Lung (tissue), 12 donors: ENCODE results near the gene PEX11A. TPM values are rescaled to one million over a fixed set of nuclear protein-coding genes. Genes with fewer than 3 reads are reported as not detected.

Experiments
- ATAC-seq: fragments of 200-7000 bp; cut with Tn5 transposase; one replicate; pipeline ENCODE4 v1.9.1; 2020; ENCODE audit warnings: moderate number of reproducible peaks; ENCODE audit not compliant: insufficient read depth, low FRiP score
- DNase-seq, 3 donors: peaks; one replicate each; pipeline ENCODE4 v3.0.0-alpha.2; 2013 to 2017
- H3K27ac ChIP-seq, 2 donors: one replicate each; pipeline ENCODE4 v1.5.1; 2013; ENCODE audit warnings: mild to moderate bottlenecking in 2 of 2, moderate library complexity in 2 of 2, control low read depth in 1 of 2, inconsistent platforms in 1 of 2, low read depth in 1 of 2, low read length in 1 of 2
- H3K27me3 ChIP-seq, 3 donors: one replicate each; pipeline ENCODE4 v1.5.1; 2013; ENCODE audit warnings: low read length in 2 of 3; ENCODE audit not compliant: control insufficient read depth in 3 of 3, insufficient read depth in 3 of 3
- H3K36me3 ChIP-seq, 4 donors: one replicate each; pipeline ENCODE4 v1.5.1; 2013; ENCODE audit warnings: low read length in 4 of 4, mild to moderate bottlenecking in 1 of 4, moderate library complexity in 1 of 4; ENCODE audit not compliant: control insufficient read depth in 4 of 4, insufficient read depth in 4 of 4
- H3K4me1 ChIP-seq, 5 donors: one replicate each; pipeline ENCODE4 v1.5.1; 2013; ENCODE audit warnings: low read length in 5 of 5, mild to moderate bottlenecking in 2 of 5, moderate library complexity in 1 of 5; ENCODE audit not compliant: control insufficient read depth in 5 of 5, insufficient read depth in 5 of 5
- H3K4me3 ChIP-seq: one replicate; pipeline ENCODE4 v1.5.1; 2013; ENCODE audit warnings: mild to moderate bottlenecking, control low read depth, moderate library complexity
- H3K9ac ChIP-seq, 2 donors: one replicate each; pipeline ENCODE4 v1.5.1; 2013; ENCODE audit warnings: low read length in 2 of 2, control low read depth in 1 of 2; ENCODE audit not compliant: insufficient read depth in 1 of 2
- H3K9me3 ChIP-seq, 4 donors: one replicate each; pipeline ENCODE4 v1.5.1; 2013; ENCODE audit warnings: low read length in 3 of 4, mild to moderate bottlenecking in 1 of 4, moderate library complexity in 1 of 4; ENCODE audit not compliant: control insufficient read depth in 4 of 4, insufficient read depth in 3 of 4
- WGBS, 2 donors: extraction: QIAGEN DNeasy Blood & Tissue Kit; methylation state at CpG; one replicate each; pipeline ENCODE4 v1.1.7; 2013; 5-methylcytosine and 5-hydroxymethylcytosine counted together
- polyA plus RNA-seq, 2 donors: library from polyadenylated mRNA; stranded (reverse); fragments of 200-250 nt; gene quantifications; one replicate each; pipeline ENCODE4 v1.2.1, GENCODE V29; 2013
- total RNA-seq, 2 donors: library from RNA; depleted of rRNA in 1 of 2; stranded (reverse); fragments of >200 nt in 1 of 2; gene quantifications; one replicate each; pipeline ENCODE4 v1.2.1, GENCODE V29; 2014 to 2021
- TF ChIP-seq, protein P1 (sequence below): IDR thresholded peaks from 2 replicates; pipeline ENCODE4 v1.5.1; 2012; ENCODE audit warnings: mild to moderate bottlenecking; ENCODE audit errors: control extremely low read depth, extremely low read depth
- donor health status: control.
- donor health status: control.
- donor health status: Bipolar disorder and iron deficiency.
- donor health status: healthy.
- donor health status: DM: yes; HTN: yes; CAD: no.

Gene PEX11A
- total and polyA plus RNA-seq, 4 donors, result 5.6 to 7.9 (median 6.1) TPM

DNA sequence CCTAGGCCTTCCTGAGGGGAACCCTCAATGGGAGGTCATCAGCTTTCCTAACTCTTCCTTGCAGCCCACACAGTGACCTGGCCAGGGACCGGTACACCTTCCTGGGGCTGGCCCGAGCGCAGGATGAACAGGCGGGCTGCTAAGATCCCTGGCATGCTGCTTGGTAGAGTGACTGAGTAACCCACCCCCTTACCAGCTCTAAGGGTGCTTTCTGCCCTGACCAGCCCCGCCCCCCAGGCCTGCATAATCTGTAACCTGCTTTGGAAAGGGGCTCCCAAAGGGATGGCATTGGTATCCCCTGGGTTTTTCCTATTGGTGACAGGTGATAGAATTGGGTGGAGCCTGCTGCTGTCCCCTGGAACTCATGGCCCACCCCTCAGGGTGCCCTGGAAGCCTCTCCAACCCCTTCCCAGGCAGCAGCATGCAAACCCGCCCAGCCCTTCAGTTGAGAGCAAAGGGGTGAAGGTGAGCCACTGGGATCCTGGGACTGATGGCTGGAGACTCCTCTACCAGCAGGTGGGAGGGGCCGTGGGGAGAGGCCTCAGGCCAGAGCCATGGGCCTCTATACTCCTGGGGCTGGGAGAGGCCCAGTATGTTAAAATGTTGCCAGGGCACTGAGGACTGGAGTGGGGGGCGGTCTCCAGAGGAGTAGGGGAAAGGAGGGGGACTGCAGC, 24.2 kb downstream of the PEX11A start:
- Histone ChIP-seq H3K4me1 (peaks cover 0 to 25% (median 5%) of the 10 kb centered on the region in 5 donors), H3K9ac (no peak overlapping the region), H3K9me3 (peaks cover 0 to 1% (median 0%) of the 10 kb centered on the region in 4 donors), H3K4me3 (no peak overlapping the region), H3K36me3 (no peaks in the 10 kb centered on the region), H3K27me3 (no peaks in the 10 kb centered on the region), H3K27ac (peak overlapping the region; percentile 52 to 68)
- 92 to 96% methylated on average over 8 of the region's 8 CpGs for WGBS, 2 donors
- DNase-seq (peak in 1 of 3 donors; percentile 11), ATAC-seq (no peak)
- TF ChIP-seq, protein P1, sequence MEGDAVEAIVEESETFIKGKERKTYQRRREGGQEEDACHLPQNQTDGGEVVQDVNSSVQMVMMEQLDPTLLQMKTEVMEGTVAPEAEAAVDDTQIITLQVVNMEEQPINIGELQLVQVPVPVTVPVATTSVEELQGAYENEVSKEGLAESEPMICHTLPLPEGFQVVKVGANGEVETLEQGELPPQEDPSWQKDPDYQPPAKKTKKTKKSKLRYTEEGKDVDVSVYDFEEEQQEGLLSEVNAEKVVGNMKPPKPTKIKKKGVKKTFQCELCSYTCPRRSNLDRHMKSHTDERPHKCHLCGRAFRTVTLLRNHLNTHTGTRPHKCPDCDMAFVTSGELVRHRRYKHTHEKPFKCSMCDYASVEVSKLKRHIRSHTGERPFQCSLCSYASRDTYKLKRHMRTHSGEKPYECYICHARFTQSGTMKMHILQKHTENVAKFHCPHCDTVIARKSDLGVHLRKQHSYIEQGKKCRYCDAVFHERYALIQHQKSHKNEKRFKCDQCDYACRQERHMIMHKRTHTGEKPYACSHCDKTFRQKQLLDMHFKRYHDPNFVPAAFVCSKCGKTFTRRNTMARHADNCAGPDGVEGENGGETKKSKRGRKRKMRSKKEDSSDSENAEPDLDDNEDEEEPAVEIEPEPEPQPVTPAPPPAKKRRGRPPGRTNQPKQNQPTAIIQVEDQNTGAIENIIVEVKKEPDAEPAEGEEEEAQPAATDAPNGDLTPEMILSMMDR, result no peak

DNA sequence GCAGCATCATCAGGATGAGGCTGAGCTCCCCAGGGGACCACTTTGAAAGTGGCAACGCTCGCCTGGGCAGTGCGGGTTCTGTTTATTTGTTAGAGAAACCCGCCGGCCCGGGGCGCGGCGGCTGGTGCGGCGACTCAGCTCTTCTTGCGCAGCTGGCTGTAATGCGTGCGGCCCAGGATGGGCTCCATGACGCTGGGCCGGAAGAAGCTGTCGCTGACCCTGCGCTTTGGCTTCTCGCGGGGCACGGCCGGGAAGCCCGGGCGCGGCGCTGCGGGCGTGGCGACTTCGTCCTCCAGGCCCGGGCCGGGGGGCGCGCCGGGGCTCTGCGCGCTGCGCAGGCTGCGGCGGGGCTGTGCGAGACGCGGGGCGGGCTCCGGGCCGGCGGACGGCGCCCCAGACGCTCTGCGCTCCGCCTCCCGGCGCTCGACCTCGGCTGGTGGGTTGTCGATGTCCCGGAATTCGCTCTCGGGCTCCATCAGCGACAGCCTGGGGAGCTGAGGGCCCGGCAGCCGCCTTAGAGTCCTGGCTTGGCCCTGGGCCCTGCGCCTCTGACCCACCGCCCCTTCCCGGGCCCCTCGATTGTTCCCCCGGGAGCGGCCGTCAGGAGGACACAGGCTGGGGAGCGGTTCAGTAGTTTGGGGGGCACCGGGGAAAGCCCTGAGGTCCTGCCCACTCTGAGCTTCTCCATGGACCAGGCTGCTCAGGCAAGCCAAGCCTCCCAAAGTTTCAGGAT, 24.9 kb downstream of the PEX11A start:
- WGBS, 2 donors, result 2 to 4% methylated on average over 71 to 72 of the region's 72 CpGs
- Histone ChIP-seq H3K27ac (peak overlapping the region; percentile 52 to 68), H3K27me3 (no peaks in the 10 kb centered on the region), H3K9ac (peak overlapping the region in 1 of 2 donors; percentile 62), H3K4me3 (peak overlapping the region; percentile 40), H3K4me1 (peaks cover 0 to 25% (median 5%) of the 10 kb centered on the region in 5 donors), H3K9me3 (peaks cover 0 to 1% (median 0%) of the 10 kb centered on the region in 4 donors), H3K36me3 (no peaks in the 10 kb centered on the region)
- DNase-seq (peak; percentile 75 to 87 (median 75)), ATAC-seq (peak; percentile 28)
- TF ChIP-seq, protein P1, result no peak

DNA sequence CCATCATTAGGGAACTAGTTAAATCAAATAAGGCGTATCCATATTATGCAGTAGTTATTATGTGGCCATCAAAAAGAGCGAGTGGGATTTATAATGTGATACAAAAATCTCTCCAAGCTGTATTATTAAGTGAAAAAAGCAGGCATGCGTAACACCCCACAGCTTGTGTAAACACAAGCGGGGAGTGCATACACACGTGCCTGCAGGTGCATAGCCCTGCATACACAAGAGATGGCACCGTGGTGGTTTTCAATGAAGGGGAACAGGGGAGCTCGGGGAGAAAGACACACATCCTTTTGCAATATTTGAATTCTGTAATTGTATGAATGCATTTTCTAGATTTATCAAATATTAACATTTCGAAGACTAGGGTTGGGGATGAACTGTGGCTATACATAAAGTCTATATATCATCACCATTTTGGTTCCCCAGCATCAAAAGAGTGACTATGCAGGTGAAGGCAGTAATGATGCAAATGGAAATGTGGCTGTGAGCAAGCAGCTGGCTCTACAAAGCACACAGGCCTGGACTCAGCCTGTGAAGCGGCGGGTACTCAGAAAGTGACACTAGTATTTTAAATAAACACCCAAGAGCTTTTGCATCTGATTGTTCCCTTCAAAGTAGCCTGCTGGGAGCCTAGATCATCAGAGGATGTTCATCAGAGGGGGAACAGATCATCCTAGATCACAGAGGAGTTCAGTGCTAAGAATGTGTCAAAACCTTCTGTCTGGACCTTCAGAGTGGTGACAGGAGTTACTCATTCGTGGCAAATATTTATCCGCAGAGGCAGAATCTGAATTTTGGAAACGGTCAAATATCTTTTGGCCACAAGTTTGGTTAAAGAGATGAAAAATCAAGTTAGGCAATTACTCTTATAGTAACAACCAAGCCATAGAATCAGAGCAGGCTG, 25.9 kb downstream of the PEX11A start:
- H3K9me3 ChIP-seq, result peaks cover 0 to 1% (median 0%) of the 10 kb centered on the region in 4 donors
- TF ChIP-seq, protein P1, result no peak
- H3K9ac ChIP-seq, result peak overlapping the region in 1 of 2 donors; percentile 62
- H3K27me3 ChIP-seq, result no peaks in the 10 kb centered on the region
- H3K4me3 ChIP-seq, result no peak overlapping the region
- ATAC-seq, result no peak
- H3K4me1 ChIP-seq, result peaks cover 0 to 25% (median 5%) of the 10 kb centered on the region in 5 donors
- WGBS, 2 donors, result 90 to 93% methylated on average over 13 of the region's 13 CpGs
- no peaks in the 10 kb centered on the region for H3K36me3 ChIP-seq
- no peak overlapping the region for H3K27ac ChIP-seq
- peak in 2 of 3 donors; percentile 17 to 29 for DNase-seq
